Sigmoid colon (tissue), 4 donors: ENCODE results near the gene KLHL29.
A peak's percentile ranks its signal among the peaks of the same experiment; 100 is the strongest.

Experiments used
- CTCF ChIP-seq, 4 experiments: fragments of 450-650 bp in 3 of 4; fragments of 200-600 bp in 1 of 4; IDR thresholded peaks; one replicate each; pipeline ENCODE4 v1.5.1; 2016 to 2019; ENCODE audit warnings: antibody characterized with exemption in 4 of 4, mild to moderate bottlenecking in 3 of 4, moderate library complexity in 2 of 4
- POLR2A ChIP-seq, 2 donors: fragments of 450-650 bp; IDR thresholded peaks; one replicate each; pipeline ENCODE4 v1.6.1; 2016; ENCODE audit warnings: antibody characterized with exemption in 2 of 2, mild to moderate bottlenecking in 2 of 2, moderate library complexity in 2 of 2
- POLR2AphosphoS5 ChIP-seq, 4 donors: sonication (generic); formaldehyde crosslinking; IDR thresholded peaks; one replicate each; pipeline ENCODE4 v1.6.1; 2017; ENCODE audit warnings: antibody characterized with exemption in 4 of 4

GRCh38 chr2:23502096-23502495 is 117.1 kb downstream of the KLHL29 start:
- TF ChIP-seq POLR2AphosphoS5 (IDR thresholded peaks at IDR 0.05) (peak in 1 of 4 donors; percentile 36), POLR2A (IDR thresholded peaks at IDR 0.05) (no peak), CTCF (IDR thresholded peaks at IDR 0.05) (no peak)
